NCI-H2081 treated with DMSO at 0.1 percent for 48 hours (cell line): ENCODE measurements around the gene TNFRSF12A.
"Not testable (repeated sequence)": the region's sequence is repeated elsewhere in the genome, so short reads cannot be mapped to it uniquely, and the experiment has no call there.

Experiments used
- DNase-seq: peaks from one replicate; lab custom pipeline; 2025; lab: John Stamatoyannopoulos, UW

The TNFRSF12A gene

DNA sequence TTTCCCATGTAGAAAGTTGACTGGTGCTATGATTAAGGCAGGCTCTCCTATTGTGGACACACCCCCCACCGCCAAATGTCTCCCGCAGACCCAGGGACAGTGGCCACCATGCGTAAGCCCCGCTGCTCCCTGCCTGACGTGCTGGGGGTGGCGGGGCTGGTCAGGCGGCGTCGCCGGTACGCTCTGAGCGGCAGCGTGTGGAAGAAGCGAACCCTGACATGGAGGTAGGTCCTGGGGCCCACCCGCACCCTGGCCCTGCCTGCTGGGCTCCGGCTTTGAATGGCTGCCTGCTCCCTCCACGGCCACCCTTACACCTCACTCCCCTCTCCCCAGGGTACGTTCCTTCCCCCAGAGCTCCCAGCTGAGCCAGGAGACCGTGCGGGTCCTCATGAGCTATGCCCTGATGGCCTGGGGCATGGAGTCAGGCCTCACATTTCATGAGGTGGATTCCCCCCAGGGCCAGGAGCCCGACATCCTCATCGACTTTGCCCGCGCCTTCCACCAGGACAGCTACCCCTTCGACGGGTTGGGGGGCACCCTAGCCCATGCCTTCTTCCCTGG, 29.8 kb downstream of the TNFRSF12A start:
- DNase-seq, result no peak

DNA sequence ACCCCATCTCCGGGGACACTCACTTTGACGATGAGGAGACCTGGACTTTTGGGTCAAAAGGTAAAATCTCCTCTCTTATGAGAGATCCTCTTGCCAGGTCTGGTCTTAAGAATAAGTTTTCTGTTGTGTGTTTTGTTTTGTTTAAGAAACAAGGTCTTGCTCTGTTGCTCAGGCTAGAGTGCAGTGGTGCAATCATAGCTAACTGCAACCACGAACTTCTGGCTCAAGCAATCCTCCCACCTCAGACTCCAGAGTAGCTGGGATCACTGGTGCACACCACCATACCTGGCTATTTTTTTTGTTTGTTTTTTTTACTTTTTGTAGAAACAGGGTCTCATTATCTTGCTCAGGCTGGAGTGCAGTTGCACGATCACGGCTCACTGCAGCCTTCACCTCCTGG, 30.3 kb downstream of the TNFRSF12A start:
- no peak for DNase-seq

GRCh38 chr16:3051009-3051408, 30.8 kb downstream of the TNFRSF12A start:
- DNase-seq, result no peak

GRCh38 chr16:3051494-3051893, 31.3 kb downstream of the TNFRSF12A start:
- no peak for DNase-seq

GRCh38 chr16:3052571-3053329, 32.6 kb downstream of the TNFRSF12A start:
- not testable (repeated sequence) for DNase-seq

DNA sequence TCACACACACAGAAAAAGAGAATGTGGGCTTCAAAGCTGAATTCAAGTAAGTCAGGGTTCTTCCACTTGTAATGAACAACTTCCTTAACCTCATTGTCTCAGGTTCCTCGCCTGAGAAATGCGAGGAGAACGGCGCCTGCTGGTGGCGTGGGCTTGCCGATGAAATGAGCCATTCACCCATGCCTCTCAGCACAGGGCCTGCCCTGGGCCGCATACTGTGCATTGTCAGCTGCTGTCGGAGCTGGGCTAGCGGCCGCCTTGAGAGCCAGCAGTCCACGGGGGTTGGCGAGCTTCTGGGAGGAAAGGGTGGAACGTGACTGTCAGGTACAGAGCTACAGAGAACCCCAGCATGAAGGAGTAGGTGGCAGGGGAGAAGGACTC, 33.2 kb downstream of the TNFRSF12A start:
- DNase-seq, result not testable (repeated sequence)

GRCh38 chr16:3054965-3055733, 35.0 kb downstream of the TNFRSF12A start:
- DNase-seq, result no peak

DNA sequence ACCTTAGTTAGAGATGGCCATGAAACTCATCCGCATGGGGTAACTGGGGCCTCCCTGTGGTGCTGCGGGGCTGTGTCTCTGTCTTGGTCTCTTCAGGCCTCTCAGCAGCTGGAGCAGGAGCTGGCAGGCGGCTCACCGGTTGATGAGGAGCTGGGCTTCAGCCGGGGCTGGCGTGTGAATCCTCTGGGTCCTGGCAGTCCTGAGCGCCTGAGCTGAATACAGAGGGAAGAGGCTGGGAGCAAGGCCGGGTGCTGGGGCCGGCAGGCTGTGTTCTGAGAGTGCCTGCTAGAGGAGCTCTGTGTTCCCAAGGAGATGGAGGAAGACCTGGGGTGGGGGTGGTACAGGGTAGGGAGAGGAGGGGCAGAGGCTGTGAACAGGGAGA, 35.6 kb downstream of the TNFRSF12A start:
- DNase-seq, result not testable (repeated sequence)

DNA sequence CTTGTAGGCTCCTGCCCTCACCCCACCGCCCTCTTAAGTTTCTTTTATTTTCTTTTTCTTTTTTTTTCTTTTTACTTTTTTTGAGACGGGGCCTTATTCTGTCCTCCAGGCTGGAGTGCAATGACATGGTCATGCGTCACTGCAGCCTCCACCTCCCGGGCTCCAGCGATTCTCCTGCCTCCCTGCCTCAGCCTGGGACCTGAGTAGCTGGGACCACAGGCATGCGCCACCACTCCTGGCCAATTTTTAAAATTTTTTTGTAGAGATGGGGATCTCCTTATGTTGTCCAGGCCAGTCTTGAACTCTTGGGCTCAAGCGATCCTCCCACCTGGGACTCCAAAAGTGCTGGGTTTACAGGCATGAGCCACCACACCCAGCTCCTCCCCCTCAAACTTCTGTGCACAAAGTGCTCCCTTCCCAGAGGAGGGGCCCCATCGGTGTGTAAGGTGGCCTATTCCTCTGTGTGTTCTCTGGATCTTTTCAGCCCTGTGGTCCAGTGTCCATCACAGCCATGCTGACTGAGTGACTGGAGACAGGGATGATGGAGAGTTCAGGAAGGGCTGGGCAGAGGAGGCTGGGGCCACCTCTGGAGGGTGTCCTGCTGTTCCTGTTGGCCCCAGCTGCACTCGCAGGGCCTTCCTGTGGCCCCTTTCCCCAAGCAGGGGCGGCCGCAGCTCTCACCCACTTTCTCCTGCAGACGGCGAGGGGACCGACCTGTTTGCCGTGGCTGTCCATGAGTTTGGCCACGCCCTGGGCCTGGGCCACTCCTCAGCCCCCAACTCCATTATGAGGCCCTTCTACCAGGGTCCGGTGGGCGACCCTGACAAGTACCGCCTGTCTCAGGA, 36.4 kb downstream of the TNFRSF12A start:
- DNase-seq, result no peak

DNA sequence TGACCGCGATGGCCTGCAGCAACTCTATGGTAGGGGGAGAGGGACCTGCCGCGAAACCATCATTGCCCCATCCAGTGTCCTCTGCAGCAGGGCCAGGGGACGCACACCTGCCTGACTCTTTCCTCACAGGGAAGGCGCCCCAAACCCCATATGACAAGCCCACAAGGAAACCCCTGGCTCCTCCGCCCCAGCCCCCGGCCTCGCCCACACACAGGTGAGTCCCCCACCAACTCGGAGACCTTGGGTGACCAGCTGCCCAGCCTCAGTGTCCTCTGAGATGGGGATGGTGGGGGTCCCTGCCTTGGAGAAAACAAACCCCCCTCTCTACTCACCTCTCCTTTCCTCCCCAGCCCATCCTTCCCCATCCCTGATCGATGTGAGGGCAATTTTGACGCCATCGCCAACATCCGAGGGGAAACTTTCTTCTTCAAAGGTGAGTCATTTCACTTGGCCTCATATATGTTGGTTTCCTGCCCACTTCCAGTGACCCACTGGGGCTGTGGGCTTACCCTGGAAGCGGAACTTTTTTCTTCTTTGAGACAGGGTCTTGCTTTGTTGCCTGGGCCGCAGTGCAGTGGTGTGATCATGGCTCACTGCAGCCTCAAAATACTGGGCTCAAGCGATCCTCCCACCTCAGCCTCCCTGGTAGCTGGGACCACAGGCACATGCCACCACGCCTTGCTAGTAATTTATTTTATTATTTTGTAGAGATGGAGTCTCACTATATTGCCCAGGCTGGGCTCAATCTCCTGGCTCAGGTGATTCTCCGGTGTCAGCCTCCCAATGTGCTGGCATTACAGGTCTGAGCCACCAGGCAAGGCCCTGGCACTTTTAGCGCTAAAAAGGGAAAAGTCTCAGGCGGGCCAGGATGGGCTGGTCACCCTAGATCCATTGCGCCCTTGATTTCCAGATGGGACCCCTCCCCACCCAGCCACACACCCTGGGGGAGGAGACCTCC, 37.3 kb downstream of the TNFRSF12A start:
- no peak for DNase-seq

DNA sequence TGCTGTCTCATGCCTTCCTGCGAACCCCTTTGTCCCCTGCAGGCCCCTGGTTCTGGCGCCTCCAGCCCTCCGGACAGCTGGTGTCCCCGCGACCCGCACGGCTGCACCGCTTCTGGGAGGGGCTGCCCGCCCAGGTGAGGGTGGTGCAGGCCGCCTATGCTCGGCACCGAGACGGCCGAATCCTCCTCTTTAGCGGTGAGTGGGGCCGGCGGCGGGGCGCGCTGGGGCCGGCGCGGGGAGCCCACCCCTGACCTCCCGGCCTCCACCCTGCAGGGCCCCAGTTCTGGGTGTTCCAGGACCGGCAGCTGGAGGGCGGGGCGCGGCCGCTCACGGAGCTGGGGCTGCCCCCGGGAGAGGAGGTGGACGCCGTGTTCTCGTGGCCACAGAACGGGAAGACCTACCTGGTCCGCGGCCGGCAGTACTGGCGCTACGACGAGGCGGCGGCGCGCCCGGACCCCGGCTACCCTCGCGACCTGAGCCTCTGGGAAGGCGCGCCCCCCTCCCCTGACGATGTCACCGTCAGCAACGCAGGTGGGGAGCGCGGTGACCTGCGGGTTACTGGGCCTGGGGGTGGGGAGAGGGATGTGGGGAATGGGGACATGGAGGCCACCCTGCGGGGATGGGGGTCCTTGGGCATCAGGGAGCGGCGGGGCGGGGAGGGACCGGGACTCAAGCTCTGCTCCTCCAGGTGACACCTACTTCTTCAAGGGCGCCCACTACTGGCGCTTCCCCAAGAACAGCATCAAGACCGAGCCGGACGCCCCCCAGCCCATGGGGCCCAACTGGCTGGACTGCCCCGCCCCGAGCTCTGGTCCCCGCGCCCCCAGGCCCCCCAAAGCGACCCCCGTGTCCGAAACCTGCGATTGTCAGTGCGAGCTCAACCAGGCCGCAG, 38.2 kb downstream of the TNFRSF12A start:
- no peak for DNase-seq

DNA sequence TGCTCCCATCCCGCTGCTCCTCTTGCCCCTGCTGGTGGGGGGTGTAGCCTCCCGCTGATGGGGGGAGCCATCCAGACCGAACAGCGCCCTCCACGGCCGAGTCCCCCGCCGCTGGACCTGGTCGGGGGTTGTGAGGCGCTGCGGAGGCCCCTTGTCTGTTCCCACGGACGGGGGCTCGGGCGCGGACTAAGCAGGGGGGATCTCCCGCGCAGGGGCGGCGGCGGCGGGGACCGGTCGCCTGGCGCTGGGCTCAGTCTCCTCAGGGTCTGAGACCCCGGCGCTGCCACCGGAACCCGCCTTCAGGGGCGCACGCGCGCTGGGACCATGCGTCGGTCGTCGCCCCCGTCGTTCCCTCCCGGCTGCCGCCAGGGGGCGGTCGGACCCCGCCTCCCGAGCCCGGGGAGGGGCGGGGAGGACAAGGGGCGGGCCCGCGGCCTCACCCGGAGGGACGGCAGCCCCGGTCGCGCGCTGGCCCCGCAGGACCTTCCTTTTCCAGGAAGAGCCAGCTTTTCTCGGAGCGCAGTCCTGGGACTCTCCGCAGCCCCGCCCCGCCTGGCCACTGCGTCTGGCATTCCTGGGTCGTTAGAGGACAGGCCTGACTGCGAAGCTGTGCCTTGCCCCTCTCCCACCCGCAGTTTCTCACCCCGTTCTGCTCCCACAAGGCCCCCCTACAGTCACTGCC, 39.0 kb downstream of the TNFRSF12A start:
- no peak for DNase-seq

- DNase-seq, result no peak
Observed at GRCh38 chr16:3059723-3060242, 39.6 kb downstream of the TNFRSF12A start.

- DNase-seq, result no peak
Observed at GRCh38 chr16:3060339-3061127, 40.4 kb downstream of the TNFRSF12A start.

GRCh38 chr16:3062553-3062952, 42.4 kb downstream of the TNFRSF12A start:
- no peak for DNase-seq

DNA sequence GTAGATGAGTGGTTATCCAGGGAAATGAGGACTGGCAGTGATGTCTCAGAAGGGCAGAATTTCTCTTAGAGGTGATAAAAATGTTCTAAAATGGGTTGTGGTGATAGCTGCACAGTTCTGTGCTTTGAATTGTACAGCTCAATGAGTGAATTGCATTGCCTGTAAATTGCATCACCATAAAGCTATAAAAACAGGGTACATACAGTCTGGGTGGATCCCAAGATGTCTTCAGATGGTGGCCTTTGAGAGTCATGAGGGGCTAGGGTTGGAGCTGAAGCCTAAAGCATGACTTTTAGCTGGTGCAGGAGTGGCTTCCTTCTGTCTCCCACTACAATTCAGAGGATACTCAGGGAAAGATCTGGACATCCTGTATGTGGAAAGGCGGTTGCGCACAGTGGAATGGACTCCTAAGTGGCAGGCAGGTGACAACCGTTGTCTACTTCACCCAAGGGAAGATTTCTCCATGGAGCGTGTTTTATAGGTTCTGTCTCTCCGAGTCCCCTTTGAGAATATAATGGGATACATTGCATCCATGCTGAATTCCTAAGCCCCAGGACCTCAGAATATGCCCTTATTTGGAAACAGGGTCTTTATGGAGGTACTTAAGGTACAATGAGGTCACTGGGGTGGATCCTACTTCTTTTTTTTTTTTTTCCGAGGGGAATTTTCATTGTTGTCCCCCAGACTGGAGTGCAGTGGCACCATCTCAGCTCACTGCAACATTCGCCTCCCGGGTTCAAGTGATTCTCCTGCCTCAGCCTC, 43.6 kb downstream of the TNFRSF12A start:
- DNase-seq, result no peak

DNA sequence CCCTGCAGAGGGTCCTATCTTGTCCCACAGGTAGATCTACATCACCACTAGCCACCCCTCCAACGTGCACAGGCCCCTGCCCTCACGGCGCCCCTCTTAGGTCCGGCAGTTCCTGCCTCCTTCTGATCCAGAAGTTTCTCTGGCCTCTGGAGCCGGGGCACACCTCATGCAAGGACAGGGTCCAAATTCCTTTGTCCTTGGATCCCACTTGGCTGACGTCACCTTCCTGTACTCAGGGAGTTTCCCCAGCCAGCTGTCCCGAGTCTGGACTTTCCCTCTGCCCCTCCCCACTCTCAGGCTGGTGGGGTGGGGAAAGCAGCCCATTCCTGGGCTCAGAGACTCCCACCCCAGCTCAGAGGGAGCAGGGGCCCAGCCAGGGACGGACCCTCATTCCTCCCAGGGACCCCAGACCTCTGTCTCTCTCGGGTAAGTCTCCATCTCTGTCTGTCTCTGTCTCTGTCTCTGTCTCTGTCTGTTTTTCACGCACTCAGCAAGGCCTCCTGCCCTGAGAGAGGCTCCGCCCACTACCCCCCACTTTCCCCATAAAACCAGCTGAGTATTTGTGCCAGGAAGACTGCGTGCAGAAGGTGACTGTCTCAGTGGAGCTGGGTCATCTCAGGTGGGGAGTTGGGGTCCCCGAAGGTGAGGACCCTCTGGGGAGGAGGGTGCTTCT, 45.0 kb downstream of the TNFRSF12A start, which contains the start of gene IL32:
Gene IL32, plus strand, starts transcription at position 572 of the 673 bp plus-strand sequence. CDS start 172 bp downstream, outside the sequence.
- DNase-seq, result no peak
